CD14-positive monocyte (primary cell): Measurements from ENCODE around the gene LGR5. TPM values are rescaled to one million over a fixed set of nuclear protein-coding genes. Genes with fewer than 3 reads are reported as not detected.

Source experiments
- DNase-seq, 3 donors: peaks; one replicate each; pipeline ENCODE4 v3.0.0-alpha.2; 2011 to 2022
- H2AFZ ChIP-seq: 2 replicates; pipeline ENCODE4 v1.6.0; 2012; ENCODE audit warnings: mild to moderate bottlenecking, low read depth, low read length, inconsistent platforms; ENCODE audit not compliant: insufficient read depth, poor library complexity, severe bottlenecking
- H3K27ac ChIP-seq, 2 donors: 1 replicate in 1 of 2; 2 replicates in 1 of 2; pipeline ENCODE4 v1.5.1; 2012 to 2013; ENCODE audit warnings: low read length in 2 of 2, control low read depth in 1 of 2, inconsistent platforms in 1 of 2, low read depth in 1 of 2, mild to moderate bottlenecking in 1 of 2
- H3K27me3 ChIP-seq, 2 donors: one replicate each; pipeline versions ENCODE4 v1.6.0 to v1.6.1; 2011 to 2013; ENCODE audit warnings: low read length in 2 of 2; ENCODE audit not compliant: control insufficient read depth in 2 of 2, insufficient read depth in 2 of 2
- H3K36me3 ChIP-seq, 2 donors: replicated peaks in 1 of 2; 1 replicate in 1 of 2; 2 replicates in 1 of 2; pipeline versions ENCODE4 v1.5.1 to v1.6.1; 2012 to 2013; ENCODE audit warnings: low read length in 2 of 2, control low read depth in 1 of 2, inconsistent platforms in 1 of 2, mild to moderate bottlenecking in 1 of 2; ENCODE audit not compliant: insufficient read depth in 2 of 2, control insufficient read depth in 1 of 2
- H3K4me1 ChIP-seq, 2 donors: 1 replicate in 1 of 2; 2 replicates in 1 of 2; pipeline versions ENCODE4 v1.5.1 to v1.6.1; 2012 to 2013; ENCODE audit warnings: low read length in 2 of 2, control low read depth in 1 of 2, inconsistent platforms in 1 of 2, mild to moderate bottlenecking in 1 of 2, moderate library complexity in 1 of 2; ENCODE audit not compliant: insufficient read depth in 2 of 2, control insufficient read depth in 1 of 2
- H3K4me2 ChIP-seq: replicated peaks from 2 replicates; pipeline ENCODE3; 2012; ENCODE audit warnings: low read length, moderate library complexity, mild to moderate bottlenecking; ENCODE audit not compliant: poor library complexity, severe bottlenecking; ENCODE audit errors: extremely low read depth
- H3K4me3 ChIP-seq, 3 experiments: fragments of 200-600 bp in 1 of 3; sonication (generic) in 1 of 3; replicated peaks in 1 of 3; 1 replicate in 2 of 3; 2 replicates in 1 of 3; pipeline ENCODE4 v1.5.1; 2011 to 2013; ENCODE audit warnings: low read length in 3 of 3, mild to moderate bottlenecking in 3 of 3, control low read depth in 2 of 3, low read depth in 2 of 3, inconsistent platforms in 1 of 3, moderate library complexity in 1 of 3
- H3K79me2 ChIP-seq: 2 replicates; pipeline ENCODE4 v1.6.0; 2012; ENCODE audit warnings: mild to moderate bottlenecking, control low read depth, inconsistent platforms, low read length, moderate library complexity; ENCODE audit not compliant: insufficient read depth
- H3K9ac ChIP-seq: 2 replicates; pipeline ENCODE4 v1.6.0; 2017; ENCODE audit warnings: low read length, mild to moderate bottlenecking; ENCODE audit not compliant: insufficient read depth, poor library complexity, severe bottlenecking
- H3K9me3 ChIP-seq, 2 donors: replicated peaks in 1 of 2; 1 replicate in 1 of 2; 2 replicates in 1 of 2; pipeline versions ENCODE4 v1.5.1 to v1.6.1; 2012 to 2013; ENCODE audit warnings: low read length in 2 of 2, control low read depth in 1 of 2; ENCODE audit not compliant: control insufficient read depth in 1 of 2, insufficient read depth in 1 of 2
- H4K20me1 ChIP-seq: 2 replicates; pipeline ENCODE4 v1.6.0; 2012; ENCODE audit warnings: mild to moderate bottlenecking, low read length, control low read depth, moderate library complexity; ENCODE audit not compliant: insufficient read depth
- H3K27ac Mint-ChIP-seq, 7 donors: one replicate each; pipeline ENCODE4 v1.8.0; 2020; ENCODE audit warnings: mild to moderate bottlenecking in 7 of 7, mixed read lengths in 7 of 7, moderate library complexity in 6 of 7, inconsistent platforms in 2 of 7
- H3K27me3 Mint-ChIP-seq, 3 donors: one replicate each; pipeline ENCODE4 v1.8.0; 2021 to 2022; ENCODE audit warnings: low read depth in 3 of 3, mild to moderate bottlenecking in 3 of 3, mixed read lengths in 3 of 3, moderate library complexity in 3 of 3, inconsistent platforms in 1 of 3
- H3K36me3 Mint-ChIP-seq, 2 donors: one replicate each; pipeline ENCODE4 v1.8.0; 2020; ENCODE audit warnings: mixed read lengths in 2 of 2, inconsistent platforms in 1 of 2, mild to moderate bottlenecking in 1 of 2
- H3K4me1 Mint-ChIP-seq: one replicate; pipeline ENCODE4 v1.8.0; 2020; ENCODE audit warnings: mild to moderate bottlenecking, mixed read lengths
- H3K4me3 Mint-ChIP-seq, 2 donors: one replicate each; pipeline ENCODE4 v1.8.0; 2020; ENCODE audit warnings: mild to moderate bottlenecking in 2 of 2, mixed read lengths in 2 of 2, moderate library complexity in 1 of 2
- H3K9me3 Mint-ChIP-seq, 7 donors: one replicate each; pipeline ENCODE4 v1.8.0; 2020 to 2022; ENCODE audit warnings: mixed read lengths in 7 of 7, mild to moderate bottlenecking in 6 of 7, moderate library complexity in 6 of 7, inconsistent platforms in 2 of 7
- CTCF ChIP-seq: fragments of 200-600 bp; IDR thresholded peaks from one replicate; pipeline ENCODE4 v1.8.0; 2022; ENCODE audit warnings: antibody characterized with exemption, mild to moderate bottlenecking
- WGBS: methylation state at CpG from one replicate; pipeline ENCODE4 v1.1.5; 2013; ENCODE audit warnings: missing lambda C conversion rate; ENCODE audit not compliant: insufficient coverage; 5-methylcytosine and 5-hydroxymethylcytosine counted together
- intact Hi-C, 2 donors: fragments of 100-400 bp; cut with micrococcal nuclease; formaldehyde crosslinking; loops; one replicate each; pipeline versions ENCODE4 v1.15.0 to v1.15.1; 2023
- polyA plus RNA-seq, 3 donors: library from polyadenylated mRNA; depleted of rRNA in 1 of 3; unstranded in 2 of 3; stranded (reverse) in 1 of 3; fragments of 300-500 nt in 2 of 3; fragments of >200 nt in 1 of 3; fragmentation: Illumina TruSeq in 2 of 3; gene quantifications; 1 replicate in 2 of 3; 2 replicates in 1 of 3; pipeline ENCODE4 v1.2.3, GENCODE V29; 2012 to 2021

Gene LGR5
- polyA plus RNA-seq, 3 donors, result not detected

- Histone ChIP-seq H3K27me3 (no peaks in the 10 kb centered on the region), H4K20me1 (no peaks in the 10 kb centered on the region), H3K4me3 (no peak overlapping the region), H3K36me3 (no peaks in the 10 kb centered on the region), H3K9me3 (no peaks in the 10 kb centered on the region), H3K79me2 (no peaks in the 10 kb centered on the region), H2AFZ (no peak overlapping the region), H3K4me2 (no peak overlapping the region), H3K27ac (no peak overlapping the region), H3K4me1 (no peaks in the 10 kb centered on the region), H3K9ac (no peak overlapping the region)
- Mint-ChIP-seq H3K27me3 (peaks cover 0 to 3% (median 2%) of the 10 kb centered on the region in 3 donors), H3K4me3 (no peak overlapping the region), H3K9me3 (peaks cover 0 to 8% (median 2%) of the 10 kb centered on the region in 7 donors), H3K27ac (no peak overlapping the region), H3K36me3 (no peaks in the 10 kb centered on the region), H3K4me1 (no peaks in the 10 kb centered on the region)
- intact Hi-C loops, result no loop called here
- no peak for TF ChIP-seq CTCF
- 100% methylated on average over 1 of the region's 2 CpGs for WGBS
- no peak for DNase-seq
These were observed 147.4 kb downstream of the LGR5 start for GRCh38 chr12:71587012-71587411.

GRCh38 chr12:71589478-71589881, 149.9 kb downstream of the LGR5 start:
- H3K27me3 Mint-ChIP-seq, result peaks cover 2 to 3% (median 2%) of the 10 kb centered on the region in 3 donors
- no peak overlapping the region for H3K27ac Mint-ChIP-seq
- H3K9me3 Mint-ChIP-seq, result peaks cover 0 to 6% (median 0%) of the 10 kb centered on the region in 7 donors
- no peak for TF ChIP-seq CTCF
- no peak for DNase-seq
- 82% methylated on average over 2 of the region's 4 CpGs for whole genome bisulfite sequencing
- no peaks in the 10 kb centered on the region for H3K9me3 ChIP-seq
- no peaks in the 10 kb centered on the region for H4K20me1 ChIP-seq
- no peaks in the 10 kb centered on the region for H3K36me3 Mint-ChIP-seq
- H3K4me1 ChIP-seq, result no peaks in the 10 kb centered on the region
- H3K27ac ChIP-seq, result no peak overlapping the region
- H3K4me3 ChIP-seq, result no peak overlapping the region
- no peaks in the 10 kb centered on the region for H3K27me3 ChIP-seq
- no peak overlapping the region for H3K4me2 ChIP-seq
- no peak overlapping the region for H3K9ac ChIP-seq
- H3K4me1 Mint-ChIP-seq, result no peaks in the 10 kb centered on the region
- no peaks in the 10 kb centered on the region for H3K79me2 ChIP-seq
- H3K4me3 Mint-ChIP-seq, result no peak overlapping the region
- intact Hi-C loops, result no loop called here
- no peaks in the 10 kb centered on the region for H3K36me3 ChIP-seq
- H2AFZ ChIP-seq, result no peak overlapping the region
